Tibial nerve (tissue), 4 donors: Measurements from ENCODE around the gene NBPF4.
"Not testable (repeated sequence)": the region's sequence is repeated elsewhere in the genome, so short reads cannot be mapped to it uniquely, and the experiment has no call there.

Source experiments
- CTCF ChIP-seq, 5 experiments: fragments of 200-600 bp in 3 of 5; fragments of 450-650 bp in 2 of 5; sonication (generic) in 3 of 5; IDR thresholded peaks; one replicate each; pipeline ENCODE4 v1.5.1; 2016 to 2019; ENCODE audit warnings: antibody characterized with exemption in 5 of 5, mild to moderate bottlenecking in 3 of 5, moderate library complexity in 2 of 5
- EP300 ChIP-seq, 2 donors: sonication (generic); formaldehyde crosslinking; IDR thresholded peaks; one replicate each; pipeline ENCODE4 v1.6.1; 2017; ENCODE audit warnings: antibody characterized with exemption in 2 of 2, mild to moderate bottlenecking in 1 of 2

GRCh38 chr1:108267097-108267496 is 23.2 kb upstream of the NBPF4 start:
- TF ChIP-seq EP300, CTCF (IDR thresholded peaks at IDR 0.05): not testable (repeated sequence)
